RWPE2 (cell line): ENCODE data around the gene EML4.

ENCODE experiments used
- ATAC-seq: fragments of 200-7000 bp; cut with Tn5 transposase; 3 replicates; pipeline ENCODE4 v1.9.1; 2021; ENCODE audit warnings: low read depth
- DNase-seq: peaks from one replicate; pipeline ENCODE4 v3.0.0-alpha.2; 2020; ENCODE audit warnings: low spot score
- H3K27ac ChIP-seq: fragments of 450-650 bp; 2 replicates; pipeline ENCODE4 v1.5.1; 2017; ENCODE audit warnings: mild to moderate bottlenecking; ENCODE audit not compliant: poor library complexity, severe bottlenecking
- H3K27me3 ChIP-seq: fragments of 250-450 bp; sonication (Bioruptor Pico); 2 replicates; pipeline ENCODE4 v1.5.1; 2021; ENCODE audit warnings: mild to moderate bottlenecking, moderate library complexity; ENCODE audit not compliant: insufficient read depth, poor library complexity, severe bottlenecking
- H3K36me3 ChIP-seq: fragments of 250-450 bp; sonication (Bioruptor Pico); 2 replicates; pipeline ENCODE4 v1.5.1; 2020; ENCODE audit warnings: low read depth, mild to moderate bottlenecking, moderate library complexity
- H3K4me1 ChIP-seq: fragments of 250-450 bp; sonication (Bioruptor Pico); 2 replicates; pipeline ENCODE4 v1.5.1; 2021; ENCODE audit warnings: mild to moderate bottlenecking, moderate library complexity; ENCODE audit not compliant: insufficient read depth, poor library complexity, severe bottlenecking
- H3K4me3 ChIP-seq: fragments of 250-450 bp; sonication (Bioruptor Pico); 2 replicates; pipeline ENCODE4 v1.5.1; 2021; ENCODE audit warnings: mild to moderate bottlenecking, moderate library complexity; ENCODE audit not compliant: severe bottlenecking
- H3K9me3 ChIP-seq: fragments of 250-450 bp; sonication (Bioruptor Pico); 2 replicates; pipeline ENCODE4 v1.5.1; 2021; ENCODE audit warnings: mild to moderate bottlenecking, moderate library complexity; ENCODE audit not compliant: severe bottlenecking
- TF ChIP-seq, protein P1 (sequence below): fragments of 450-650 bp; IDR thresholded peaks from one replicate; pipeline ENCODE4 v1.5.1; 2017; ENCODE audit warnings: mild to moderate bottlenecking, moderate library complexity; ENCODE audit not compliant: poor library complexity, severe bottlenecking

The EML4 gene

DNA sequence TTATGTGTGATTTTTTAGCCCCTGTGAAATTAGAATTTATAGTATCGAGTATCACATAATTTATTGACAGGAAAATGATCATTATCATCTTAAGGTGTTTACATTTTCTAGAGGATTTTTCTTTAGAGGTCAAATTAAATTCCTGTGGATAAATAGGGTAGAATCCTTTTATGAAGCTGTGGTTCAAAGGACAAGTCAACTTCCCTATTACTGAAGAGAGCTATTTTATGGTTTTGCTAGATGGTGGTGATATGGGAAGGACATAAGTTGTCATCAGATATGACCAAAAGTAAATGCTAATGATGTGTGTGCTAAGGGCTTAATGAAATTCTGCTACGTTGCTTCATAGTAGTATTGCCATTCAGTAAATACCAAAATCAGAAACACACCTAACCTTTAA lies 80.1 kb downstream of the EML4 start:
- Histone ChIP-seq H3K9me3 (no peaks in the 10 kb centered on the region), H3K27me3 (no peaks in the 10 kb centered on the region), H3K27ac (no peak overlapping the region), H3K4me3 (no peak overlapping the region), H3K36me3 (peaks cover 8% of the 10 kb centered on the region; the same call in 1 of the 2 replicates), H3K4me1 (no peaks in the 10 kb centered on the region)
- ATAC-seq (no peak), DNase-seq (no peak)
- TF ChIP-seq, protein P1, sequence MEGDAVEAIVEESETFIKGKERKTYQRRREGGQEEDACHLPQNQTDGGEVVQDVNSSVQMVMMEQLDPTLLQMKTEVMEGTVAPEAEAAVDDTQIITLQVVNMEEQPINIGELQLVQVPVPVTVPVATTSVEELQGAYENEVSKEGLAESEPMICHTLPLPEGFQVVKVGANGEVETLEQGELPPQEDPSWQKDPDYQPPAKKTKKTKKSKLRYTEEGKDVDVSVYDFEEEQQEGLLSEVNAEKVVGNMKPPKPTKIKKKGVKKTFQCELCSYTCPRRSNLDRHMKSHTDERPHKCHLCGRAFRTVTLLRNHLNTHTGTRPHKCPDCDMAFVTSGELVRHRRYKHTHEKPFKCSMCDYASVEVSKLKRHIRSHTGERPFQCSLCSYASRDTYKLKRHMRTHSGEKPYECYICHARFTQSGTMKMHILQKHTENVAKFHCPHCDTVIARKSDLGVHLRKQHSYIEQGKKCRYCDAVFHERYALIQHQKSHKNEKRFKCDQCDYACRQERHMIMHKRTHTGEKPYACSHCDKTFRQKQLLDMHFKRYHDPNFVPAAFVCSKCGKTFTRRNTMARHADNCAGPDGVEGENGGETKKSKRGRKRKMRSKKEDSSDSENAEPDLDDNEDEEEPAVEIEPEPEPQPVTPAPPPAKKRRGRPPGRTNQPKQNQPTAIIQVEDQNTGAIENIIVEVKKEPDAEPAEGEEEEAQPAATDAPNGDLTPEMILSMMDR: no peak

GRCh38 chr2:42249887-42250286 lies 80.7 kb downstream of the EML4 start:
- Histone ChIP-seq H3K4me1 (no peaks in the 10 kb centered on the region), H3K36me3 (peaks cover 8% of the 10 kb centered on the region; the same call in 1 of the 2 replicates), H3K9me3 (no peaks in the 10 kb centered on the region), H3K27ac (no peak overlapping the region), H3K4me3 (no peak overlapping the region), H3K27me3 (no peaks in the 10 kb centered on the region)
- TF ChIP-seq, protein P1: no peak
- DNase-seq: no peak
- ATAC-seq: no peak

- ATAC-seq (no peak), DNase-seq (no peak)
- Histone ChIP-seq H3K4me1 (no peaks in the 10 kb centered on the region), H3K36me3 (peaks cover 8% of the 10 kb centered on the region; the same call in 1 of the 2 replicates), H3K27ac (no peak overlapping the region), H3K4me3 (no peak overlapping the region), H3K27me3 (no peaks in the 10 kb centered on the region), H3K9me3 (no peaks in the 10 kb centered on the region)
- TF ChIP-seq, protein P1: no peak
Measured at GRCh38 chr2:42250925-42251324, 81.8 kb downstream of the EML4 start.

- H3K4me1 ChIP-seq: no peaks in the 10 kb centered on the region
- H3K27ac ChIP-seq: no peak overlapping the region
- peaks cover 11% of the 10 kb centered on the region; the same call in 1 of the 2 replicates for H3K36me3 ChIP-seq
- ATAC-seq (no peak), DNase-seq (no peak)
- no peak overlapping the region for H3K4me3 ChIP-seq
- no peaks in the 10 kb centered on the region for H3K27me3 ChIP-seq
- H3K9me3 ChIP-seq: no peaks in the 10 kb centered on the region
- TF ChIP-seq, protein P1: no peak
Measured at GRCh38 chr2:42252464-42252863, 83.3 kb downstream of the EML4 start.

GRCh38 chr2:42254186-42254895 lies 85.2 kb downstream of the EML4 start:
- Histone ChIP-seq H3K27ac (no peak overlapping the region), H3K9me3 (no peaks in the 10 kb centered on the region), H3K4me1 (no peaks in the 10 kb centered on the region), H3K4me3 (no peak overlapping the region), H3K36me3 (0 out of 2 replicates have a peak, but pooled peaks cover 6% of the 10 kb centered on the region), H3K27me3 (no peaks in the 10 kb centered on the region)
- DNase-seq (no peak), ATAC-seq (no peak)
- TF ChIP-seq, protein P1: no peak
